GM12875 (cell line): ENCODE data around the gene THOP1.

Source experiments
- H3K4me3 ChIP-seq: one replicate; pipeline ENCODE4 v1.5.1; 2011; ENCODE audit warnings: low read depth, low read length, control low read depth
- TF ChIP-seq, protein P1 (sequence below): IDR thresholded peaks from 2 replicates; pipeline ENCODE4 v1.5.1; 2011; ENCODE audit warnings: low read depth, mild to moderate bottlenecking, control low read depth, inconsistent platforms, low read length, moderate library complexity, borderline replicate concordance; ENCODE audit not compliant: insufficient read depth

Gene THOP1

DNA sequence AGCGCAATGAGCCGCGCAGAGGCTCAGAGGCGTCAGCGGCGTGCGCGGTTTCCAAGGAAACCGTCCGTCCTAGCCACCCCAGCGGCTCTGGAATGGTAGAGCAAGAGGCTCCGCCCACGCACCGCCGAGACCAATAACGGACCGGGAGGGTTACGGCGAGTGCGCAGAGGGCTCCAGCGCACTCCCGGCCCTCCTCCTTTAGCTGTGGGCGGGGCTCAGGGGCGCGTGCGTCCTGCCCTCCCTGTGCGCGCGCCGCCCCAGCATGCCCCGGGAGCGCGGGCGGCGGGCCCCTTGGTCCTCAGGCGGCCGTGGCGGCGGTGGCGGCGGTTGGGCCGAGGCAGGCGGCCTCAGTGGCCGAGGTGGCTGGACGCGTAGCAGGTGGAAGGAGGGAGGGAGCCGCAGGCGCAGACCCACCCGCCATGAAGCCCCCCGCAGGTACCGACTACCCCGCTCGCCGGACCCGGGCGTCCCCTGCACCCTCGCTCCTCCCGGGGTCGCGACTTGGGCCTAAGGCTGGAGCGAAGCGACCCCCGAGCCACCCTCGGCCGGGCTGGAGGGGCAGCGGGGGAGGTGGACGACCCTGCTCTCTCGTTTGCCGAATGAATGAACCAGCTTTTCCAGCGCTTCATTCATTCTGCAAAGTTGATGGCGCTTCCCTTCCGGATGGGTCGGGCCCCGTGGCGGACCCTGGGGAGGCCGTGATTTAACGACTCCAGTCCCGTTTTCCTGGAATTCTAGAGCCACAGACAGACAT is at the start of gene THOP1:
Gene THOP1, plus strand, starts transcription at position 260 of the 754 bp plus-strand sequence. Its CDS starts 160 bp downstream, at position 420.
- H3K4me3 ChIP-seq, result peak within 1 kb of the TSS; percentile 92
- TF ChIP-seq, protein P1, sequence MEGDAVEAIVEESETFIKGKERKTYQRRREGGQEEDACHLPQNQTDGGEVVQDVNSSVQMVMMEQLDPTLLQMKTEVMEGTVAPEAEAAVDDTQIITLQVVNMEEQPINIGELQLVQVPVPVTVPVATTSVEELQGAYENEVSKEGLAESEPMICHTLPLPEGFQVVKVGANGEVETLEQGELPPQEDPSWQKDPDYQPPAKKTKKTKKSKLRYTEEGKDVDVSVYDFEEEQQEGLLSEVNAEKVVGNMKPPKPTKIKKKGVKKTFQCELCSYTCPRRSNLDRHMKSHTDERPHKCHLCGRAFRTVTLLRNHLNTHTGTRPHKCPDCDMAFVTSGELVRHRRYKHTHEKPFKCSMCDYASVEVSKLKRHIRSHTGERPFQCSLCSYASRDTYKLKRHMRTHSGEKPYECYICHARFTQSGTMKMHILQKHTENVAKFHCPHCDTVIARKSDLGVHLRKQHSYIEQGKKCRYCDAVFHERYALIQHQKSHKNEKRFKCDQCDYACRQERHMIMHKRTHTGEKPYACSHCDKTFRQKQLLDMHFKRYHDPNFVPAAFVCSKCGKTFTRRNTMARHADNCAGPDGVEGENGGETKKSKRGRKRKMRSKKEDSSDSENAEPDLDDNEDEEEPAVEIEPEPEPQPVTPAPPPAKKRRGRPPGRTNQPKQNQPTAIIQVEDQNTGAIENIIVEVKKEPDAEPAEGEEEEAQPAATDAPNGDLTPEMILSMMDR, result no peak

DNA sequence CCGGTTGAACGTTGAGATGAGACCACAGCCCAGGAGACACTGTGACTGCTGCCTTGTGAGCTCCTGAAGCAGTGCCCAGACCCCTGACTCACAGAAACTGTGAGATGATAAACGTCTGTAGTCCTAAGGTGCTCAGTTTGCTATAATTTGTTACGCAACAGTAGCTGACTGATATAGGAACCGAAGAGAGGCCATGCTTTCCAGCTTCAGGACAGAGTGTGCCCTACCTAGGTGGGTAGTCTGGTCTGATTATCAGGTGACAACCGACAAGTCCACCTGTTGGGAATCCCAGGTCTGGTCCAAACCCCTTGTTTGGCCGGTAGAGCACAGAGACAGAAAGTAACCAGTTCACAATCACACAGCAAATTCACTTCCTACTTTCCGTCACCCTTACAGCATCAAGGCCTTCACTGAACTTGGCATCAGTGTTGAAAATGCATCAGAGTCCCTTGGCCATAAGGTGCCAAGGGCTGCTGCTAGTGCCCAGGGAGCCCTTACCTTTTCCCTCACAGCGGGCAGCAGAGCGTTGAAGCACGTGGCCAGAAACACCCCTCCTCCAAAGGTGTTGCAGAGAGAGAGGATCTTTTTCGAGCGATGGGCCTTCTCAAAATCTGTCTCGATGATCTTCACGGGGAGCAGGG is 48.6 kb upstream of the THOP1 start:
- H3K4me3 ChIP-seq, result no peak overlapping the region
- TF ChIP-seq, protein P1, result no peak

DNA sequence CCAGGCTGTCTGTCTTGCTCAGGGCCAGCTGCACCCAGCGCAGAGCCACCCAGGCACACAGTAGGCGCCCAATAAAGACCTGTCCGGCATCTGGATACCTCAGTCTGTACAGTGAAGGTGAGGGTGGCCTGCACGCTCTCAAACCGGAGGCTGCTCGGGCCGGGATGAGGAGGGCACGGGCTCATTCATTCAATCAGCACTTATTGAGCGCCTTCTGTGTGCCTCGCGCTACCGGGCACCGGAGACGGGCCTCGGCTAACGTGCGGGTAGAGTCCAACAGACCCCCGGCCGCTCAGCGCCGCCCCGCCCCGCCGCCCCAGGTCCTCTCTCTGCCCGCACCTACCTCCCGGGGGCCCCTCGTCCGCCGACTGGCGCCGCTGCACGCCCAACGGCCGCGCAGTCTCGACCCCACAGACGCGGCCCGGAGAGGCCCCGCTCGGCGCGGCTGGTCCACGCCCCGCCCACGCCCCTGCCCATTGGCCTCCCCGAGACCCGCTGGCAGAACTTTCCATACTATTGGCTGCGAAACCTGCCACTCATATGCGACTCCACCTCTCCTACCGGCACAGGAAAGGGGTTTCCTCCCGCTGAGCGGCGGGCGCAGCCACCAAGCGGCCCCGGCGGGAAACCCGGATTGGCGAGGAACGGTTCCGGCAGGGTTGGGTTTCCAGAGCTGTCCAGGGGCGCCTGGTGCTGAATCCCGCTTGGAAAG is 45.5 kb upstream of the THOP1 start, which contains the start of gene SLC39A3:
Gene SLC39A3, minus strand, starts transcription at position 416 of the 712 bp plus-strand sequence. CDS start 2,760 bp downstream, outside the sequence.
- TF ChIP-seq, protein P1, result no peak
- H3K4me3 ChIP-seq, result peak within 1 kb of the TSS; percentile 62

DNA sequence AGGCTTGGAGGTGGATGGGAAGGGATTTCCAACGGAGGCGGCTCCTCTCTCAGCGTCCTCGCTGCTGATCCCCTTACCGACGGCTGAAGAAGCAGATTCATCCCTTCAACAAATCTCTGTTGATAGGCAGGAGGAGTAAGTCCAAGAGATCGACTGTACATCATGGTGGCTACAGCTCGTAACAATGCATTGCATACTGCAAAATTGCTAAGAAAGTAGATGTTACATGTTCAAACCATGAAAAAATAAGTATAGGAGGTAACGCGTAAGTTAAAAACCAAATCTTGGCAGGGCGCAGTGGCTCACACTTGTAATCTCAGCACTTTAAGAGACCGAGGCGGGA is 45.0 kb upstream of the THOP1 start:
- no peak overlapping the region for H3K4me3 ChIP-seq
- TF ChIP-seq, protein P1, result no peak

DNA sequence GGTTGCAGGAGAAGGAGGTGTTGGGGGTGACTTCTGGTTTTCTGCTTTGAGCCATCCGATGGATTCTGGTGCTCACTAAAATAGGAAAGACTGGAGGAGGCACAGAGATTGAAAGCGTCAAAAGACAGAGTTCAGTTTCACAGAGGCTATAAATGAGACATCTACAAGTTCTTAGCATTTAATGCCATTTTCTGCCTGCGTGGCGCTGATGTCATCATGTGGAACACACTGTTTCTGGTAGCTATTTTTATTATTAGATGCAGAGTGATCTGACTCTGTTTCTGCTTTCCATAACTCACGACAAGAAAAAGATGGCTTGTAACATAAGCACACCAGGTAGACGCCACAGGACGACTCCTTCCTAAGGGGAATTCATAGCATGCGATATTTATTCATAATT is 42.2 kb upstream of the THOP1 start:
- H3K4me3 ChIP-seq, result no peak overlapping the region
- TF ChIP-seq, protein P1, result no peak

DNA sequence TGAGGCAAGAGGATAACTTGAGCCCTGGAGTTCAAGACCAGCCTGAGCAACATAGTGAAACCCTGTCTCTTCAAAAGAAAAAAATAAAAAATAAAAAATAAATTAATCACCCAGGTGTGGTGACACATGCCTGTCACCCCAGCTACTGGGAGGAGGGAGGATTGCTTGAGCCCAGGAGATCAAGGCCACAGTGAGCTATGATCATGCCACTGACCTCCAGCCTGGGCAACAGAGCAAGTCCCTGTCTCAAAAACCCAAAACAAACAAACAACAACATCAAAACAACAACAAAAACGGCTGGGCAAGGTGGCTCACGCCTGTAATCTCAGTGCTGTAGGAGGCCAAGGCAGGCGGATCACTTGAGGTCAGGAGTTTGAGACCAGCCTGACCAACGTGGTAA is 41.2 kb upstream of the THOP1 start:
- TF ChIP-seq, protein P1, result no peak
- H3K4me3 ChIP-seq, result no peak overlapping the region

DNA sequence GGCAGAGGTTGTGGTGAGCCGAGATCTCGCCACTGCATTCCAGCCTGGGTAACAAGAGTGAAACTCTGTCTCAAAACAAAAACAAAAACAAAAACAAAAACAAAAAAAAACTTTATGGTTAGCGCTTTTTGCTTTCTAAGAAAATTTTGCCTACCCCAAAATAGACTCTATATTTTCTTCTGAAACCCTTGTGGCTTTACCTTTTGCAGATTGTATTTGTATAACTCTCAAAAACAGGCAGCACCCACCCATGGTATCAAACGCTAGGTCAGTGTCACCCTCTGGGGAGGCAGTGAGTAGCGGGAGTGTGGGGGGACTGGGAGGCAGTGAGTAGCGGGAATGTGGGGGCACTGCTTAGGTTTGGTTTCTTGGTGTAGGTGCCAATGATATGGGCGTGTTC is 38.0 kb upstream of the THOP1 start:
- no peak overlapping the region for H3K4me3 ChIP-seq
- TF ChIP-seq, protein P1, result no peak
